Heart right ventricle (tissue), 16 donors: ENCODE results near the gene LRRIQ1. TPM values are rescaled to one million over a fixed set of nuclear protein-coding genes. Genes with fewer than 3 reads are reported as not detected.

Source experiments
- ATAC-seq, 8 donors: fragments of 200-7000 bp; cut with Tn5 transposase; one replicate each; pipeline ENCODE4 v1.9.1; 2020; ENCODE audit warnings: mild to moderate bottlenecking in 8 of 8, moderate library complexity in 8 of 8, moderate number of reproducible peaks in 1 of 8
- DNase-seq, 2 donors: peaks; one replicate each; pipeline ENCODE4 v3.0.0-alpha.2; 2020
- H3K27ac ChIP-seq, 10 donors: fragments of 200-600 bp; sonication (generic) in 2 of 10; one replicate each; pipeline versions ENCODE4 v1.5.0 to v1.8.0; 2020 to 2022; ENCODE audit warnings: mild to moderate bottlenecking in 3 of 10
- H3K27me3 ChIP-seq, 7 donors: fragments of 200-600 bp; one replicate each; pipeline ENCODE4 v1.8.0; 2021 to 2022; ENCODE audit warnings: mild to moderate bottlenecking in 2 of 7
- H3K36me3 ChIP-seq, 9 donors: fragments of 200-600 bp; sonication (generic) in 1 of 9; one replicate each; pipeline versions ENCODE4 v1.5.0 to v1.8.0; 2020 to 2022; ENCODE audit warnings: mild to moderate bottlenecking in 2 of 9
- H3K4me1 ChIP-seq, 9 donors: fragments of 200-600 bp; sonication (generic) in 1 of 9; one replicate each; pipeline versions ENCODE4 v1.5.0 to v1.8.0; 2020 to 2022; ENCODE audit warnings: mild to moderate bottlenecking in 4 of 9
- H3K4me3 ChIP-seq, 10 donors: fragments of 200-600 bp; sonication (generic) in 2 of 10; one replicate each; pipeline versions ENCODE4 v1.5.0 to v1.8.0; 2020 to 2022; ENCODE audit warnings: mild to moderate bottlenecking in 7 of 10, moderate library complexity in 2 of 10
- H3K9me3 ChIP-seq, 11 donors: fragments of 200-600 bp in 10 of 11; sonication (generic) in 2 of 11; one replicate each; pipeline versions ENCODE4 v1.5.0 to v1.8.0; 2013 to 2022; ENCODE audit warnings: mild to moderate bottlenecking in 2 of 11, control low read depth in 1 of 11, moderate library complexity in 1 of 11
- CTCF ChIP-seq, 9 donors: fragments of 200-600 bp; sonication (generic) in 2 of 9; IDR thresholded peaks; one replicate each; pipeline versions ENCODE4 v1.5.0 to v1.8.0; 2021 to 2022; ENCODE audit warnings: antibody characterized with exemption in 9 of 9, mild to moderate bottlenecking in 5 of 9, moderate library complexity in 1 of 9
- WGBS, 2 donors: extraction: QIAGEN DNeasy Blood & Tissue Kit; methylation state at CpG; one replicate each; pipeline ENCODE4 v1.1.7; 2013; ENCODE audit warnings: inconsistent platforms in 1 of 2; 5-methylcytosine and 5-hydroxymethylcytosine counted together
- intact Hi-C, 10 donors: fragments of 100-400 bp; cut with DNase I; formaldehyde crosslinking; loops; one replicate each; pipeline versions ENCODE4 v1.11.1 to v1.14.2; 2022
- polyA plus RNA-seq, 2 donors: library from polyadenylated mRNA; stranded (reverse); fragments of 200-250 nt; gene quantifications; one replicate each; pipeline ENCODE4 v1.2.3, GENCODE V29; 2013
- total RNA-seq, 10 donors: library from RNA; stranded (reverse); fragmentation: NEBNext Ultra II Directional in 3 of 10; extraction: Animal tissue kit (Norgen Biotek cat#: 25700) in 3 of 10; gene quantifications; one replicate each; pipeline versions ENCODE4 v1.2.1 to v1.2.4, GENCODE V29; 2021 to 2023
- donor health status: Arrhythmogenic right ventricular cardiomyopathy.
- donor health status: ischemic (EF 13 %, LVEDD 7.1; RV severe dilation, severe dysfunction).
- donor health status: healthy with polysubstance abuse.
- donor health status: DM: no; HTN: yes; CAD: no.
- donor health status: DM: no; HTN: no; CAD: no.
- donor health status: ischemic (EF 25% LVEDD 6.9; RV normal size, moderate dysfunction).
- donor health status: ischemic (EF 25% LVEDD 5.7; RV mildly dilated, moderate dysfunction).
- donor health status: healthy.
- donor health status: DM: yes; HTN: yes; CAD: no.
- donor health status: Ischemic cardiomyopathy.
- donor health status: ischemic (EF 35%, LVEDD 5.7; RV mildly dilated, moderate dysfunction).
- donor health status: nonischemic (EF 11% LVEDD 7.7; RV severe dilation, severe dysfunction).
- donor health status: DM: yes; HTN: yes; CAD: no.
- donor health status: PGD.
- donor health status: ischemic (EF 29% LVEDD 5.4; RV normal size, mild dysfunction).
- donor health status: nonischemic (EF 23%, LVEDD 6.1; RV moderate dilation, normal function).

Gene LRRIQ1
- total and polyA plus RNA-seq, 12 donors = 0.04 to 0.79 (median 0.15) TPM; not detected in 1

- no peak for ATAC-seq
Measured at GRCh38 chr12:85274315-85274651, 238.1 kb downstream of the LRRIQ1 start.

GRCh38 chr12:85275374-85275773 is 239.2 kb downstream of the LRRIQ1 start:
- intact Hi-C loops = no loop called here
- H3K4me1 ChIP-seq = peaks cover 0 to 11% (median 3%) of the 10 kb centered on the region in 9 donors
- peaks cover 0 to 3% (median 0%) of the 10 kb centered on the region in 11 donors for H3K9me3 ChIP-seq
- no peak overlapping the region for H3K27ac ChIP-seq
- no peaks in the 10 kb centered on the region for H3K36me3 ChIP-seq
- no peak for ATAC-seq
- WGBS, 2 donors = 6% methylated on average over 2 of the region's 2 CpGs
- DNase-seq = no peak
- TF ChIP-seq CTCF (IDR thresholded peaks at IDR 0.05) = no peak
- H3K27me3 ChIP-seq = peaks cover 6 to 100% (median 95%) of the 10 kb centered on the region in 7 donors
- H3K4me3 ChIP-seq = no peak overlapping the region

More at GRCh38 chr12:85274315-85274651, 238.1 kb downstream of the LRRIQ1 start:
- WGBS, 2 donors = 9 to 12% methylated on average over 8 of the region's 8 CpGs
- H3K4me1 ChIP-seq = peaks cover 0 to 2% (median 0%) of the 10 kb centered on the region in 9 donors
- DNase-seq = no peak
- intact Hi-C loops = no loop called here
- H3K9me3 ChIP-seq = peaks cover 0 to 3% (median 0%) of the 10 kb centered on the region in 11 donors
- H3K27ac ChIP-seq = no peak overlapping the region
- H3K36me3 ChIP-seq = no peaks in the 10 kb centered on the region
- TF ChIP-seq CTCF (IDR thresholded peaks at IDR 0.05) = no peak
- H3K4me3 ChIP-seq = no peak overlapping the region
- H3K27me3 ChIP-seq = peaks cover 6 to 98% (median 88%) of the 10 kb centered on the region in 7 donors

GRCh38 chr12:85277191-85277590 is 241.0 kb downstream of the LRRIQ1 start:
- Histone ChIP-seq H3K4me3 (no peak overlapping the region), H3K36me3 (no peaks in the 10 kb centered on the region), H3K27ac (no peak overlapping the region), H3K9me3 (peaks cover 0 to 3% (median 0%) of the 10 kb centered on the region in 11 donors), H3K27me3 (peaks cover 6 to 100% (median 100%) of the 10 kb centered on the region in 7 donors), H3K4me1 (peaks cover 0 to 21% (median 12%) of the 10 kb centered on the region in 9 donors)
- TF ChIP-seq CTCF (IDR thresholded peaks at IDR 0.05) = no peak
- no peak for DNase-seq
- WGBS, 2 donors = 20 to 25% methylated on average over 3 of the region's 3 CpGs
- no peak for ATAC-seq
- intact Hi-C loops = no loop called here

GRCh38 chr12:85277900-85278597 is 241.9 kb downstream of the LRRIQ1 start:
- no peak for DNase-seq
- H3K27ac ChIP-seq = no peak overlapping the region
- ATAC-seq = no peak
- WGBS, 2 donors = 19 to 29% methylated on average over 30 of the region's 30 CpGs
- peaks cover 0 to 3% (median 0%) of the 10 kb centered on the region in 11 donors for H3K9me3 ChIP-seq
- peaks cover 6 to 100% (median 100%) of the 10 kb centered on the region in 7 donors for H3K27me3 ChIP-seq
- TF ChIP-seq CTCF (IDR thresholded peaks at IDR 0.05) = no peak
- peaks cover 0 to 21% (median 12%) of the 10 kb centered on the region in 9 donors for H3K4me1 ChIP-seq
- no peak overlapping the region for H3K4me3 ChIP-seq
- intact Hi-C loops = no loop called here
- H3K36me3 ChIP-seq = no peaks in the 10 kb centered on the region
